ENCODE results near the gene EPB41L5. TPM values are rescaled to one million over a fixed set of nuclear protein-coding genes. Genes with fewer than 3 reads are reported as not detected.
"Not testable (repeated sequence)": the region's sequence is repeated elsewhere in the genome, so short reads cannot be mapped to it uniquely, and the experiment has no call there.

Gene EPB41L5
- total and polyA plus RNA-seq, 2 experiments from 2014 or later = 31.1 to 41.7 TPM

GRCh38 chr2:120195553-120195952, 182.7 kb downstream of the EPB41L5 start:
- no peaks in the 10 kb centered on the region for H4K20me1 ChIP-seq (ENCODE audit: insufficient read depth, poor library complexity, severe bottlenecking)
- no peak overlapping the region for H3K4me3 ChIP-seq
- H3K9me3 ChIP-seq (ENCODE audit: low read depth) = no peaks in the 10 kb centered on the region
- no peak overlapping the region for H3K27ac ChIP-seq
- H3K4me1 ChIP-seq (ENCODE audit: insufficient read depth) = no peaks in the 10 kb centered on the region
- H3K36me3 ChIP-seq (replicated peaks; ENCODE audit: insufficient read depth, low read depth) = no peaks in the 10 kb centered on the region
- TF ChIP-seq EZH2phosphoT487 (IDR thresholded peaks at IDR 0.05; ENCODE audit: low read depth, severe bottlenecking, unreplicated experiment) = no peak
- no peak for TF ChIP-seq CTCF (IDR thresholded peaks at IDR 0.05; ENCODE audit: poor library complexity)
- TF ChIP-seq EZH2 (IDR thresholded peaks at IDR 0.05; ENCODE audit: borderline replicate concordance) = no peak
- no peaks in the 10 kb centered on the region for H3K9me2 ChIP-seq (replicated peaks; ENCODE audit: insufficient read depth)
- no peak for DNase-seq (ENCODE audit: low spot score)
- H3K4me2 ChIP-seq = no peak overlapping the region
- H3K79me2 ChIP-seq = no peaks in the 10 kb centered on the region
- H3K27me3 ChIP-seq = no peaks in the 10 kb centered on the region
- WGBS (ENCODE audit: low lambda C conversion rate, missing lambda C conversion rate) = 43% methylated on average over 1 of the region's 1 CpG
- no peak overlapping the region for H2AFZ ChIP-seq

- not testable (repeated sequence) for H3K36me3 ChIP-seq (replicated peaks; ENCODE audit: insufficient read depth, low read depth); H2AFZ ChIP-seq; H4K20me1 ChIP-seq (ENCODE audit: insufficient read depth, poor library complexity, severe bottlenecking); H3K4me3 ChIP-seq; H3K4me1 ChIP-seq (ENCODE audit: insufficient read depth); H3K27me3 ChIP-seq; H3K9me3 ChIP-seq (ENCODE audit: low read depth); H3K9me2 ChIP-seq (replicated peaks; ENCODE audit: insufficient read depth); H3K79me2 ChIP-seq; H3K4me2 ChIP-seq; H3K27ac ChIP-seq; DNase-seq (ENCODE audit: low spot score)
- WGBS (ENCODE audit: low lambda C conversion rate, missing lambda C conversion rate) = 96% methylated on average over 10 of the region's 10 CpGs
Observed at GRCh38 chr2:120199817-120200459, 187.1 kb downstream of the EPB41L5 start.

GRCh38 chr2:120203251-120204021, 190.6 kb downstream of the EPB41L5 start:
- Histone ChIP-seq H3K4me1 (ENCODE audit: insufficient read depth) (no peaks in the 10 kb centered on the region), H3K4me2 (no peak overlapping the region), H3K36me3 (replicated peaks; ENCODE audit: insufficient read depth, low read depth) (no peaks in the 10 kb centered on the region), H3K27ac (no peak overlapping the region), H3K27me3 (no peaks in the 10 kb centered on the region), H3K9me2 (replicated peaks; ENCODE audit: insufficient read depth) (no peaks in the 10 kb centered on the region), H4K20me1 (ENCODE audit: insufficient read depth, poor library complexity, severe bottlenecking) (no peaks in the 10 kb centered on the region), H3K9me3 (ENCODE audit: low read depth) (no peaks in the 10 kb centered on the region), H3K4me3 (no peak overlapping the region), H2AFZ (no peak overlapping the region), H3K79me2 (no peaks in the 10 kb centered on the region)
- no peak for TF ChIP-seq CTCF (IDR thresholded peaks at IDR 0.05; ENCODE audit: poor library complexity)
- TF ChIP-seq EZH2 (IDR thresholded peaks at IDR 0.05; ENCODE audit: borderline replicate concordance) = no peak
- TF ChIP-seq EZH2phosphoT487 (IDR thresholded peaks at IDR 0.05; ENCODE audit: low read depth, severe bottlenecking, unreplicated experiment) = no peak
- WGBS (ENCODE audit: low lambda C conversion rate, missing lambda C conversion rate) = 87% methylated on average over 10 of the region's 10 CpGs
- DNase-seq (ENCODE audit: low spot score) = no peak

GRCh38 chr2:120204022-120204405, 191.1 kb downstream of the EPB41L5 start:
- TF ChIP-seq CTCF (IDR thresholded peaks at IDR 0.05; ENCODE audit: poor library complexity) (no peak), EZH2phosphoT487 (IDR thresholded peaks at IDR 0.05; ENCODE audit: low read depth, severe bottlenecking, unreplicated experiment) (no peak), EZH2 (IDR thresholded peaks at IDR 0.05; ENCODE audit: borderline replicate concordance) (no peak)
- Histone ChIP-seq H3K9me3 (ENCODE audit: low read depth) (no peaks in the 10 kb centered on the region), H4K20me1 (ENCODE audit: insufficient read depth, poor library complexity, severe bottlenecking) (no peaks in the 10 kb centered on the region), H3K79me2 (no peaks in the 10 kb centered on the region), H3K27ac (no peak overlapping the region), H3K4me3 (no peak overlapping the region), H3K9me2 (replicated peaks; ENCODE audit: insufficient read depth) (no peaks in the 10 kb centered on the region), H3K27me3 (no peaks in the 10 kb centered on the region), H3K4me1 (ENCODE audit: insufficient read depth) (no peaks in the 10 kb centered on the region), H3K36me3 (replicated peaks; ENCODE audit: insufficient read depth, low read depth) (no peaks in the 10 kb centered on the region), H3K4me2 (no peak overlapping the region), H2AFZ (no peak overlapping the region)
- WGBS (ENCODE audit: low lambda C conversion rate, missing lambda C conversion rate) = 80% methylated on average over 5 of the region's 5 CpGs
- no peak for DNase-seq (ENCODE audit: low spot score)

Measured in hepatocyte (in vitro differentiated cells).